SK-N-SH (cell line): ENCODE data around the gene BBS9.

ENCODE experiments used
- FOXM1 ChIP-seq: IDR thresholded peaks from 2 replicates; pipeline ENCODE4 v1.4.0; 2012; ENCODE audit warnings: low read depth, mild to moderate bottlenecking
- MXI1 ChIP-seq: IDR thresholded peaks from 2 replicates; pipeline ENCODE4 v1.6.1; 2012; ENCODE audit warnings: mild to moderate bottlenecking, low read depth, low read length, improper control_type of control experiment
- YY1 ChIP-seq: IDR thresholded peaks from 2 replicates; pipeline ENCODE4 v1.4.0; 2012; ENCODE audit warnings: low read depth, mild to moderate bottlenecking
- TF ChIP-seq, protein P1 (sequence below): fragments of 200-600 bp; sonication (generic); IDR thresholded peaks from 2 replicates; pipeline ENCODE4 v1.6.1; 2017; ENCODE audit warnings: antibody characterized with exemption, mild to moderate bottlenecking, moderate library complexity

DNA sequence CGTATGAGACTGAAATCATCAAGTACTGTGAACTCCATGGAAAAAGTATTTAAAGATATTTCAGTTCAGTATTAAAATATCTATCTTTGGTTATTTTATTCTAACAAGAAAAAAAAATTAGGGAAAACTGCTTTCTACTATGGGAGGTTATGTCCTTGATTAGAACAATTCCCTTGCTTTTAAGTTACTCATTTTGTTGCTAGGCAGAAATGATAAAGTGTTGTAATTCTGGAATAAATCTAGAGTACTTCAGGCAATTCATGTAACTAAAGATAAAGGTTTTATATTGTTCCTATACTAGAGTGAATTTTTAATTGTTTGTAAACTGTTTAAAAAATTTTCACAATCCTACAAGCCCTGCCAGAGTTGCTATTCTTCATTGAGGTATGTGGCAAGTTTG, 92.0 kb downstream of the BBS9 start:
- TF ChIP-seq MXI1 (no peak), FOXM1 (no peak), YY1 (no peak)
- TF ChIP-seq, protein P1, sequence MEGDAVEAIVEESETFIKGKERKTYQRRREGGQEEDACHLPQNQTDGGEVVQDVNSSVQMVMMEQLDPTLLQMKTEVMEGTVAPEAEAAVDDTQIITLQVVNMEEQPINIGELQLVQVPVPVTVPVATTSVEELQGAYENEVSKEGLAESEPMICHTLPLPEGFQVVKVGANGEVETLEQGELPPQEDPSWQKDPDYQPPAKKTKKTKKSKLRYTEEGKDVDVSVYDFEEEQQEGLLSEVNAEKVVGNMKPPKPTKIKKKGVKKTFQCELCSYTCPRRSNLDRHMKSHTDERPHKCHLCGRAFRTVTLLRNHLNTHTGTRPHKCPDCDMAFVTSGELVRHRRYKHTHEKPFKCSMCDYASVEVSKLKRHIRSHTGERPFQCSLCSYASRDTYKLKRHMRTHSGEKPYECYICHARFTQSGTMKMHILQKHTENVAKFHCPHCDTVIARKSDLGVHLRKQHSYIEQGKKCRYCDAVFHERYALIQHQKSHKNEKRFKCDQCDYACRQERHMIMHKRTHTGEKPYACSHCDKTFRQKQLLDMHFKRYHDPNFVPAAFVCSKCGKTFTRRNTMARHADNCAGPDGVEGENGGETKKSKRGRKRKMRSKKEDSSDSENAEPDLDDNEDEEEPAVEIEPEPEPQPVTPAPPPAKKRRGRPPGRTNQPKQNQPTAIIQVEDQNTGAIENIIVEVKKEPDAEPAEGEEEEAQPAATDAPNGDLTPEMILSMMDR = no peak
